B cell (primary cell): ENCODE measurements around the gene TCF7. TPM values are rescaled to one million over a fixed set of nuclear protein-coding genes. Genes with fewer than 3 reads are reported as not detected.

Source experiments
- ATAC-seq: fragments of 200-7000 bp; cut with Tn5 transposase; one replicate; pipeline ENCODE4 v1.10.0; 2021; ENCODE audit warnings: low read depth, mild to moderate bottlenecking, moderate number of reproducible peaks, moderate library complexity
- CTCF ChIA-PET: fragments of 350-600 bp; sonication (Branson Sonifier 250); formaldehyde crosslinking; loops from one replicate; lab custom pipeline; 2021; ENCODE audit warnings: antibody characterized with exemption, inconsistent platforms; lab: Charles Lee
- POLR2A ChIA-PET: fragments of 350-600 bp; sonication (Branson Sonifier 250); formaldehyde crosslinking; loops from one replicate; lab custom pipeline; 2021; ENCODE audit warnings: antibody characterized with exemption; lab: Charles Lee
- DNase-seq: peaks from one replicate; pipeline ENCODE4 v3.0.0; 2013
- H2AFZ ChIP-seq: 2 replicates; pipeline ENCODE4 v1.6.1; 2012; ENCODE audit warnings: mild to moderate bottlenecking, low read depth, low read length; ENCODE audit not compliant: insufficient read depth, poor library complexity, severe bottlenecking
- H3K27ac ChIP-seq, 2 donors: 1 replicate in 1 of 2; 2 replicates in 1 of 2; pipeline ENCODE4 v1.5.1; 2012 to 2013; ENCODE audit warnings: low read length in 2 of 2, mild to moderate bottlenecking in 2 of 2, moderate library complexity in 1 of 2
- H3K27me3 ChIP-seq, 4 experiments: fragments of 200-600 bp in 1 of 4; sonication (generic) in 1 of 4; replicated peaks in 1 of 4; 1 replicate in 2 of 4; 2 replicates in 2 of 4; pipeline versions ENCODE4 v1.6.1 to v1.7.0; 2013 to 2016; ENCODE audit warnings: low read length in 3 of 4, mild to moderate bottlenecking in 2 of 4, mixed read lengths in 1 of 4, moderate library complexity in 1 of 4; ENCODE audit not compliant: insufficient read depth in 4 of 4, control insufficient read depth in 3 of 4; ENCODE audit errors: control extremely low read depth in 1 of 4
- H3K36me3 ChIP-seq, 2 experiments: replicated peaks in 1 of 2; 1 replicate in 1 of 2; 2 replicates in 1 of 2; pipeline versions ENCODE4 v1.6.1 to v1.7.1; 2013; ENCODE audit warnings: low read length in 1 of 2; ENCODE audit not compliant: insufficient read depth in 2 of 2, control insufficient read depth in 1 of 2; ENCODE audit errors: control extremely low read depth in 1 of 2, extremely low read depth in 1 of 2
- H3K4me1 ChIP-seq, 2 donors: fragments of 200-600 bp in 1 of 2; sonication (generic) in 1 of 2; 1 replicate in 1 of 2; 2 replicates in 1 of 2; pipeline versions ENCODE4 v1.5.1 to v1.6.1; 2013 to 2017; ENCODE audit warnings: low read length in 2 of 2; ENCODE audit not compliant: control insufficient read depth in 2 of 2, insufficient read depth in 2 of 2
- H3K4me2 ChIP-seq: replicated peaks from 2 replicates; pipeline ENCODE3; 2012; ENCODE audit warnings: mild to moderate bottlenecking, low read depth, low read length; ENCODE audit not compliant: poor library complexity, severe bottlenecking
- H3K4me3 ChIP-seq, 5 experiments: fragments of 200-600 bp in 1 of 5; sonication (generic) in 1 of 5; 1 replicate in 3 of 5; 2 replicates in 2 of 5; pipeline versions ENCODE4 v1.5.1 to v1.7.0; 2011 to 2016; ENCODE audit warnings: low read length in 4 of 5, mild to moderate bottlenecking in 4 of 5, low read depth in 2 of 5, control low read depth in 1 of 5, moderate library complexity in 1 of 5; ENCODE audit not compliant: insufficient read depth in 1 of 5; ENCODE audit errors: control extremely low read depth in 1 of 5, extremely low read depth in 1 of 5
- H3K79me2 ChIP-seq: fragments of 200-600 bp; sonication (generic); one replicate; pipeline ENCODE4 v1.6.0; 2016; ENCODE audit warnings: low read length; ENCODE audit not compliant: control insufficient read depth, insufficient read depth
- H3K9ac ChIP-seq: fragments of 200-600 bp; sonication (generic); 2 replicates; pipeline ENCODE4 v1.6.1; 2017; ENCODE audit warnings: mild to moderate bottlenecking, low read length, moderate library complexity
- H3K9me3 ChIP-seq, 3 donors: one replicate each; pipeline versions ENCODE4 v1.6.1 to v1.7.1; 2013; ENCODE audit warnings: low read length in 2 of 3; ENCODE audit not compliant: control insufficient read depth in 2 of 3, insufficient read depth in 1 of 3; ENCODE audit errors: control extremely low read depth in 1 of 3
- H4K20me1 ChIP-seq: 2 replicates; pipeline ENCODE4 v1.6.0; 2012; ENCODE audit warnings: mild to moderate bottlenecking, low read length; ENCODE audit not compliant: insufficient read depth, control insufficient read depth, poor library complexity, severe bottlenecking
- H3K27ac Mint-ChIP-seq: one replicate; pipeline ENCODE4 v1.8.0; 2021; ENCODE audit warnings: mixed read lengths
- H3K27me3 Mint-ChIP-seq: one replicate; pipeline ENCODE4 v1.8.0; 2021; ENCODE audit warnings: mixed read lengths
- H3K4me1 Mint-ChIP-seq: one replicate; pipeline ENCODE4 v1.8.0; 2021; ENCODE audit warnings: mixed read lengths
- H3K4me3 Mint-ChIP-seq: one replicate; pipeline ENCODE4 v1.8.0; 2021; ENCODE audit warnings: mixed read lengths
- H3K9me3 Mint-ChIP-seq: one replicate; pipeline ENCODE4 v1.8.0; 2022; ENCODE audit warnings: mixed read lengths; ENCODE audit not compliant: insufficient read depth
- CTCF ChIP-seq: fragments of 200-600 bp; IDR thresholded peaks from one replicate; pipeline ENCODE4 v1.8.0; 2022; ENCODE audit warnings: antibody characterized with exemption, mild to moderate bottlenecking
- EZH2 ChIP-seq: IDR thresholded peaks from 2 replicates; pipeline ENCODE4 v1.6.1; 2012; ENCODE audit warnings: borderline replicate concordance, low read depth, mild to moderate bottlenecking, moderate library complexity, low read length; ENCODE audit not compliant: insufficient read depth, poor library complexity, severe bottlenecking
- WGBS: methylation state at CpG from one replicate; pipeline ENCODE4 v1.1.5; 2013; ENCODE audit warnings: missing lambda C conversion rate; ENCODE audit not compliant: insufficient coverage; 5-methylcytosine and 5-hydroxymethylcytosine counted together
- intact Hi-C: fragments of 100-400 bp; cut with micrococcal nuclease; formaldehyde crosslinking; loops from one replicate; pipeline ENCODE4 v1.10.0; 2022
- polyA plus RNA-seq: library from polyadenylated mRNA; depleted of rRNA; stranded (reverse); fragments of >200 nt; gene quantifications from 2 replicates; pipeline ENCODE4 v1.2.3, GENCODE V29; 2012
- total RNA-seq, 2 donors: library from RNA; stranded (reverse); fragments of 120-200 nt in 1 of 2; gene quantifications; 1 replicate in 1 of 2; 2 replicates in 1 of 2; pipeline versions ENCODE4 v1.2.3 to v1.2.4, GENCODE V29; 2013 to 2022

Gene TCF7
- total and polyA plus RNA-seq, 2 donors (not counting 1 experiment from before 2014, with no cell fraction given): 26.8 to 61.1 TPM

- WGBS: 100% methylated on average over 1 of the region's 4 CpGs
- DNase-seq: no peak
- TF ChIP-seq EZH2 (no peak), CTCF (no peak)
- intact Hi-C loops: no loop called here
- no peak overlapping the region for H2AFZ ChIP-seq
- H3K9me3 ChIP-seq: peaks cover 0 to 9% (median 0%) of the 10 kb centered on the region in 3 donors
- H3K27me3 ChIP-seq: peaks cover 0 to 18% (median 8%) of the 10 kb centered on the region in 4 experiments
- no peaks in the 10 kb centered on the region for H3K36me3 ChIP-seq
- no peak overlapping the region for H3K27ac ChIP-seq
- no peaks in the 10 kb centered on the region for H4K20me1 ChIP-seq
- Mint-ChIP-seq H3K27ac (no peak overlapping the region), H3K27me3 (peaks cover 4% of the 10 kb centered on the region), H3K4me3 (no peak overlapping the region), H3K9me3 (no peaks in the 10 kb centered on the region), H3K4me1 (peaks cover 44% of the 10 kb centered on the region)
- no peak overlapping the region for H3K9ac ChIP-seq
- H3K4me1 ChIP-seq: peaks cover 23 to 47% of the 10 kb centered on the region in 2 donors
- no peak for ATAC-seq
- H3K79me2 ChIP-seq: no peaks in the 10 kb centered on the region
- H3K4me2 ChIP-seq: no peak overlapping the region
- CTCF ChIA-PET: interaction anchor here (0.9 to 4.5 kb wide), 7 partner anchors 8 to 78 kb away, joined by 3 to 24 read pairs (median 3); no protein-coding TSS in a partner anchor
- POLR2A ChIA-PET: interaction anchor here (0.7 kb wide), 1 partner anchor 9 kb away, joined by 3 read pairs; no protein-coding TSS in a partner anchor
- H3K4me3 ChIP-seq: no peak overlapping the region
These were observed 3.8 kb downstream of the TCF7 start for GRCh38 chr5:134118212-134118835.

- H3K27ac ChIP-seq: no peak overlapping the region
- no peak overlapping the region for H3K9ac ChIP-seq
- no peaks in the 10 kb centered on the region for H3K79me2 ChIP-seq
- ChIA-PET CTCF (interaction anchor here (0.6 to 4.5 kb wide), 3 partner anchors 21 to 84 kb away, joined by 3 to 14 read pairs (median 3); no protein-coding TSS in a partner anchor), POLR2A (no interaction called here)
- ATAC-seq (no peak), DNase-seq (no peak)
- WGBS: 93% methylated on average over 12 of the region's 12 CpGs
- H3K4me1 Mint-ChIP-seq: peaks cover 44% of the 10 kb centered on the region
- no peak overlapping the region for H3K4me3 Mint-ChIP-seq
- no peaks in the 10 kb centered on the region for H4K20me1 ChIP-seq
- no peaks in the 10 kb centered on the region for H3K9me3 ChIP-seq
- H3K27ac Mint-ChIP-seq: no peak overlapping the region
- peaks cover 24 to 50% of the 10 kb centered on the region in 2 donors for H3K4me1 ChIP-seq
- no peak for TF ChIP-seq CTCF
- TF ChIP-seq EZH2: no peak
- no peaks in the 10 kb centered on the region for H3K36me3 ChIP-seq
- H3K27me3 Mint-ChIP-seq: no peaks in the 10 kb centered on the region
- intact Hi-C loops: no loop called here
- no peaks in the 10 kb centered on the region for H3K9me3 Mint-ChIP-seq
- H3K4me3 ChIP-seq: no peak overlapping the region
- H3K4me2 ChIP-seq: no peak overlapping the region
- H2AFZ ChIP-seq: no peak overlapping the region
- peaks cover 0 to 8% (median 3%) of the 10 kb centered on the region in 4 experiments for H3K27me3 ChIP-seq
These were observed 5.2 kb downstream of the TCF7 start for GRCh38 chr5:134119720-134120119.
